Vagina (tissue), 2 donors: ENCODE data around the gene TPO.

Experiments
- POLR2A ChIP-seq, 2 donors: fragments of 450-650 bp; IDR thresholded peaks; one replicate each; pipeline ENCODE4 v1.6.1; 2017; ENCODE audit warnings: antibody characterized with exemption in 2 of 2, mild to moderate bottlenecking in 2 of 2, moderate library complexity in 2 of 2
- POLR2AphosphoS5 ChIP-seq, 2 donors: sonication (generic); formaldehyde crosslinking; IDR thresholded peaks; one replicate each; pipeline ENCODE4 v1.9.0; 2017; ENCODE audit warnings: antibody characterized with exemption in 2 of 2, mild to moderate bottlenecking in 2 of 2, low read depth in 1 of 2; ENCODE audit not compliant: insufficient read depth in 1 of 2
- TF ChIP-seq, protein P1 (sequence below), 3 experiments: fragments of 450-650 bp in 2 of 3; fragments of 200-600 bp in 1 of 3; sonication (generic) in 1 of 3; IDR thresholded peaks; one replicate each; pipeline ENCODE4 v1.5.1; 2017 to 2019; ENCODE audit warnings: antibody characterized with exemption in 3 of 3, mild to moderate bottlenecking in 2 of 3, moderate library complexity in 2 of 3

DNA sequence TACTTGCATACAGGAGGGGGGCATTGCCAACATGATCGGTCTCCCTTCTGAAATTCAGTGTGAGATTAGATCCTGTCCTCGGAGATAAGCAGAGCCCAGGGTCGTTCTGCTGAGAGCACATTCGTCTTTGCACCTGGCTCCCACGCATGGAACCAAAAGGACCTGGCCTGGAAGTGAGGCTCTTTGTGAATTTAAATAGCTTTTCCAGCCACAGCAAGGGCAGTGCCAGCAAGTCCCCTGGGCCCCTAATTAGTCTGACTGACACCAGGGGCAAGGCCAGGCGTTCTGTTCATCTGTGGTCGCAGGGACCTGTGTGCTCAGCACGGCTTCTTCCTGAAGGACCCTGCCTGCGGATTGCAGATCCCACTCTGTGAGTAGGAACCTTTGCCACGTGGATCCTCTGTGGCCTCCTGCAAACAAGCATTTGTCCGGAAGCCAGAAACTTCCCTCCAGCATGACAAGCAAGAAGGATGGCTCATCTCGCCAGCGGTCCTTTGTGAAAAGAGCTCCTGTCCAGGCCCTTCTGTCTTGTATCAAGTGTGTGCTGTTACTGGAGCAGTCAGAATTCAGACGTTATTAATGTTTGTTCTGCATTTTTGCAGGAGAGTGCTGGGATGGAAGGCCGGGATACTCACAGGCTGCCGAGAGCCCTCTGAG is 128.7 kb downstream of the TPO start:
- TF ChIP-seq, protein P1, sequence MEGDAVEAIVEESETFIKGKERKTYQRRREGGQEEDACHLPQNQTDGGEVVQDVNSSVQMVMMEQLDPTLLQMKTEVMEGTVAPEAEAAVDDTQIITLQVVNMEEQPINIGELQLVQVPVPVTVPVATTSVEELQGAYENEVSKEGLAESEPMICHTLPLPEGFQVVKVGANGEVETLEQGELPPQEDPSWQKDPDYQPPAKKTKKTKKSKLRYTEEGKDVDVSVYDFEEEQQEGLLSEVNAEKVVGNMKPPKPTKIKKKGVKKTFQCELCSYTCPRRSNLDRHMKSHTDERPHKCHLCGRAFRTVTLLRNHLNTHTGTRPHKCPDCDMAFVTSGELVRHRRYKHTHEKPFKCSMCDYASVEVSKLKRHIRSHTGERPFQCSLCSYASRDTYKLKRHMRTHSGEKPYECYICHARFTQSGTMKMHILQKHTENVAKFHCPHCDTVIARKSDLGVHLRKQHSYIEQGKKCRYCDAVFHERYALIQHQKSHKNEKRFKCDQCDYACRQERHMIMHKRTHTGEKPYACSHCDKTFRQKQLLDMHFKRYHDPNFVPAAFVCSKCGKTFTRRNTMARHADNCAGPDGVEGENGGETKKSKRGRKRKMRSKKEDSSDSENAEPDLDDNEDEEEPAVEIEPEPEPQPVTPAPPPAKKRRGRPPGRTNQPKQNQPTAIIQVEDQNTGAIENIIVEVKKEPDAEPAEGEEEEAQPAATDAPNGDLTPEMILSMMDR (IDR thresholded peaks at IDR 0.05), result no peak
- no peak for TF ChIP-seq POLR2A (IDR thresholded peaks at IDR 0.05)
- TF ChIP-seq POLR2AphosphoS5 (IDR thresholded peaks at IDR 0.05; ENCODE audit: insufficient read depth in 1 of 2, low read depth in 1 of 2), result no peak
